GM23248 (cell line): Measurements from ENCODE around the gene PDGFC. TPM values are rescaled to one million over a fixed set of nuclear protein-coding genes. Genes with fewer than 3 reads are reported as not detected.

Experiments
- DNase-seq: peaks from one replicate; pipeline ENCODE4 v3.0.0-alpha.2; 2015
- H2AFZ ChIP-seq: fragments of 200-600 bp; sonication (generic); 2 replicates; pipeline ENCODE4 v1.6.1; 2016; ENCODE audit warnings: antibody characterized with exemption
- H3F3A ChIP-seq: fragments of 200-600 bp; sonication (generic); 2 replicates; pipeline ENCODE4 v1.6.1; 2016; ENCODE audit warnings: mild to moderate bottlenecking, antibody characterized with exemption, mixed run types; ENCODE audit not compliant: insufficient read depth
- H3K27ac ChIP-seq: fragments of 200-600 bp; sonication (generic); 2 replicates; pipeline ENCODE4 v1.5.1; 2016; ENCODE audit warnings: mild to moderate bottlenecking
- H3K27me3 ChIP-seq: fragments of 200-600 bp; sonication (generic); replicated peaks from 2 replicates; pipeline ENCODE4 v1.6.1; 2016; ENCODE audit warnings: mild to moderate bottlenecking; ENCODE audit not compliant: insufficient read depth
- H3K36me3 ChIP-seq: fragments of 200-600 bp; sonication (generic); 2 replicates; pipeline ENCODE4 v1.6.1; 2016; ENCODE audit warnings: low read depth, mild to moderate bottlenecking
- H3K4me1 ChIP-seq: fragments of 200-600 bp; sonication (generic); 2 replicates; pipeline ENCODE4 v1.6.1; 2016; ENCODE audit warnings: mild to moderate bottlenecking; ENCODE audit not compliant: insufficient read depth
- H3K4me2 ChIP-seq: fragments of 200-600 bp; sonication (generic); one replicate; pipeline ENCODE4 v1.6.1; 2016; ENCODE audit warnings: mild to moderate bottlenecking; ENCODE audit not compliant: unreplicated experiment
- H3K4me3 ChIP-seq: fragments of 200-600 bp; sonication (generic); 2 replicates; pipeline ENCODE4 v1.5.1; 2016; ENCODE audit warnings: mild to moderate bottlenecking
- H3K79me2 ChIP-seq: fragments of 200-600 bp; sonication (generic); 2 replicates; pipeline ENCODE4 v1.6.1; 2016; ENCODE audit warnings: mild to moderate bottlenecking; ENCODE audit not compliant: insufficient read depth
- H3K9ac ChIP-seq: fragments of 200-600 bp; sonication (generic); 2 replicates; pipeline ENCODE4 v1.6.1; 2016; ENCODE audit warnings: mild to moderate bottlenecking
- H3K9me2 ChIP-seq: fragments of 200-600 bp; sonication (generic); 2 replicates; pipeline ENCODE4 v1.6.1; 2016; ENCODE audit warnings: mixed run types, mild to moderate bottlenecking, moderate library complexity; ENCODE audit not compliant: insufficient read depth
- H3K9me3 ChIP-seq: fragments of 200-600 bp; sonication (generic); one replicate; pipeline ENCODE4 v1.6.1; 2017; ENCODE audit warnings: low read depth
- H4K20me1 ChIP-seq: fragments of 200-600 bp; sonication (generic); 2 replicates; pipeline ENCODE4 v1.6.0; 2016; ENCODE audit not compliant: insufficient read depth
- EZH2 ChIP-seq: fragments of 200-600 bp; sonication (generic); IDR thresholded peaks from 2 replicates; pipeline ENCODE4 v1.6.1; 2018; ENCODE audit warnings: antibody characterized with exemption, mild to moderate bottlenecking; ENCODE audit not compliant: insufficient read depth, poor library complexity, severe bottlenecking
- EZH2phosphoT487 ChIP-seq: fragments of 200-600 bp; sonication (generic); IDR thresholded peaks from 2 replicates; pipeline ENCODE4 v1.6.1; 2018; ENCODE audit warnings: antibody characterized with exemption, moderate library complexity, mild to moderate bottlenecking, low read depth; ENCODE audit not compliant: insufficient read depth
- WGBS, 2 experiments: methylation state at CpG; one replicate each; pipeline ENCODE4 v1.1.6; 2015 to 2017; ENCODE audit warnings: low lambda C conversion rate in 2 of 2, low coverage in 1 of 2; ENCODE audit errors: missing lambda C conversion rate in 2 of 2; 5-methylcytosine and 5-hydroxymethylcytosine counted together
- in situ Hi-C: fragments of 300-500 bp; cut with MboI; formaldehyde crosslinking; loops from 2 replicates; pipeline ENCODE4 v1.15.0; 2020
- polyA plus RNA-seq: library from polyadenylated mRNA; unstranded; fragments of >200 nt; fragmentation: Nextera tagmentation; extraction: Ambion mirVana; gene quantifications from 2 replicates; pipeline ENCODE4 v1.2.1, GENCODE V29; 2016
- total RNA-seq: library from RNA; depleted of rRNA; stranded (reverse); fragments of >200 nt; shearing (Covaris generic); gene quantifications from 2 replicates; pipeline ENCODE4 v1.2.3, GENCODE V29; 2014

PDGFC gene
- total and polyA plus RNA-seq, 2 experiments from 2014 or later = 26.5 to 64.4 TPM

GRCh38 chr4:156865451-156865850, 106.1 kb downstream of the PDGFC start:
- Histone ChIP-seq H3K36me3 (no peaks in the 10 kb centered on the region), H3K27ac (no peak overlapping the region), H3K79me2 (peaks cover 90% of the 10 kb centered on the region), H3K4me2 (no peak overlapping the region), H2AFZ (no peak overlapping the region), H3K9me2 (no peaks in the 10 kb centered on the region), H3F3A (no peaks in the 10 kb centered on the region), H3K9ac (no peak overlapping the region), H3K4me1 (peaks cover 8% of the 10 kb centered on the region), H3K9me3 (no peaks in the 10 kb centered on the region), H3K27me3 (no peaks in the 10 kb centered on the region), H3K4me3 (no peak overlapping the region), H4K20me1 (no peaks in the 10 kb centered on the region)
- no peak for TF ChIP-seq EZH2
- no peak for TF ChIP-seq EZH2phosphoT487
- DNase-seq = peak; percentile 17
- in situ Hi-C loops = no loop called here
- 76 to 82% methylated on average over 2 of the region's 2 CpGs for WGBS, 2 experiments

- Histone ChIP-seq H4K20me1 (no peaks in the 10 kb centered on the region), H3K79me2 (peaks cover 98% of the 10 kb centered on the region), H3K4me1 (no peaks in the 10 kb centered on the region), H3K4me2 (no peak overlapping the region), H3K4me3 (no peak overlapping the region), H3K9ac (no peak overlapping the region), H3K36me3 (no peaks in the 10 kb centered on the region), H3K27me3 (no peaks in the 10 kb centered on the region), H3K9me3 (no peaks in the 10 kb centered on the region), H3K27ac (no peak overlapping the region), H2AFZ (no peak overlapping the region), H3F3A (no peaks in the 10 kb centered on the region), H3K9me2 (no peaks in the 10 kb centered on the region)
- TF ChIP-seq EZH2 = no peak
- TF ChIP-seq EZH2phosphoT487 = no peak
- DNase-seq = no peak
- in situ Hi-C loops = no loop called here
- 98 to 99% methylated on average over 3 of the region's 3 CpGs for WGBS, 2 experiments
These were observed 113.5 kb downstream of the PDGFC start for GRCh38 chr4:156858071-156858470.

GRCh38 chr4:156838761-156839160, 132.8 kb downstream of the PDGFC start:
- no peaks in the 10 kb centered on the region for H3K27me3 ChIP-seq
- TF ChIP-seq EZH2 = no peak
- peak; percentile 58 for DNase-seq
- peaks cover 3% of the 10 kb centered on the region; the same call in 1 of the 2 replicates for H3F3A ChIP-seq
- H3K36me3 ChIP-seq = peaks cover 16% of the 10 kb centered on the region; the same call in 1 of the 2 replicates
- no peaks in the 10 kb centered on the region for H3K9me2 ChIP-seq
- in situ Hi-C loops = no loop called here
- H3K9me3 ChIP-seq = peaks cover 3% of the 10 kb centered on the region
- H3K79me2 ChIP-seq = peaks cover 24% of the 10 kb centered on the region
- H3K4me3 ChIP-seq = no peak overlapping the region
- H3K27ac ChIP-seq = no peak overlapping the region
- no peak overlapping the region for H3K9ac ChIP-seq
- H3K4me1 ChIP-seq = peaks cover 3% of the 10 kb centered on the region; the same call in 1 of the 2 replicates
- no peak overlapping the region for H3K4me2 ChIP-seq
- no peaks in the 10 kb centered on the region for H4K20me1 ChIP-seq
- WGBS, 2 experiments = 97 to 100% methylated on average over 5 of the region's 5 CpGs
- no peak overlapping the region for H2AFZ ChIP-seq

DNA sequence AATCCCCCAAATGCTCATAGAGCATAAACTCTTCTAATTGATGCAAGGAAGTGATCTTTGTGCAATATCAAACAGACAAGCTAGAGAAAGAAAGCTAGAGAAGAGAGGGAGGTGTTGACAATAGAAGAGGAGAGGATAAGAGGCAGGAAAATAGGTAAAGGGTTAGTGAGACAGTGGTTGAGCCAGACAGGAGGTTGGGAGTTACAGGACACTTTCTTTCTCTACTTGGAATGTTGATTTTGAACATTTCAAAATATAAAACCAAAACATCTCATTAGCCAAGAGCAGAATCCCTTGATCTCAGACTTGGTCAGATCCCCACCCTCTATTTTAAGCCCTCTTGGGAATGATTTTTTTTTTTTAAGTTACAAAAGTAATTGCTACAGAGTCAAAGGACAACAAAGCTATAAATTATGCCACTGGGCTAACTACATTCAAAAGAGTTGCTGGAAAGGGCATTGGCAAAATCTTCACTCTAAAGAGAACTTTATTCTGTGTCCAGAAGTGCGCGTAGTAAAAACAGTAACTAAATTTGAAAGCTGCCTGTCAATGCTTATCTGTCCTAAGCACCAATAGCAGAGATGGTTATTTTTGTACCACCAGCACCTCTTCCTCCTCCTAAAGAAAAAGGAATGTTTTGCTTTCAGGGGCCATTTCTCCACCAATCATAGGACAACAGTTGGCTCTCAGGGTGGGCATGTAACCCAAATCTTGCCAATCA, 133.8 kb downstream of the PDGFC start:
- Histone ChIP-seq H4K20me1 (no peaks in the 10 kb centered on the region), H3K9me2 (no peaks in the 10 kb centered on the region), H3K4me1 (peaks cover 13% of the 10 kb centered on the region), H3K4me3 (no peak overlapping the region), H2AFZ (no peak overlapping the region), H3F3A (peaks cover 3% of the 10 kb centered on the region; the same call in 1 of the 2 replicates), H3K27me3 (no peaks in the 10 kb centered on the region), H3K79me2 (peaks cover 24% of the 10 kb centered on the region), H3K9me3 (peaks cover 3% of the 10 kb centered on the region), H3K4me2 (no peak overlapping the region), H3K9ac (no peak overlapping the region), H3K27ac (no peak overlapping the region), H3K36me3 (peaks cover 16% of the 10 kb centered on the region; the same call in 1 of the 2 replicates)
- WGBS, 2 experiments = 77 to 87% methylated on average over 2 of the region's 2 CpGs
- TF ChIP-seq EZH2phosphoT487 = no peak
- in situ Hi-C loops = no loop called here
- DNase-seq = no peak
